ENCODE measurements around the gene CLEC10A. TPM values are rescaled to one million over a fixed set of nuclear protein-coding genes. Genes with fewer than 3 reads are reported as not detected.

The CLEC10A gene
- total RNA-seq, 2 experiments from 2014 or later: not detected

DNA sequence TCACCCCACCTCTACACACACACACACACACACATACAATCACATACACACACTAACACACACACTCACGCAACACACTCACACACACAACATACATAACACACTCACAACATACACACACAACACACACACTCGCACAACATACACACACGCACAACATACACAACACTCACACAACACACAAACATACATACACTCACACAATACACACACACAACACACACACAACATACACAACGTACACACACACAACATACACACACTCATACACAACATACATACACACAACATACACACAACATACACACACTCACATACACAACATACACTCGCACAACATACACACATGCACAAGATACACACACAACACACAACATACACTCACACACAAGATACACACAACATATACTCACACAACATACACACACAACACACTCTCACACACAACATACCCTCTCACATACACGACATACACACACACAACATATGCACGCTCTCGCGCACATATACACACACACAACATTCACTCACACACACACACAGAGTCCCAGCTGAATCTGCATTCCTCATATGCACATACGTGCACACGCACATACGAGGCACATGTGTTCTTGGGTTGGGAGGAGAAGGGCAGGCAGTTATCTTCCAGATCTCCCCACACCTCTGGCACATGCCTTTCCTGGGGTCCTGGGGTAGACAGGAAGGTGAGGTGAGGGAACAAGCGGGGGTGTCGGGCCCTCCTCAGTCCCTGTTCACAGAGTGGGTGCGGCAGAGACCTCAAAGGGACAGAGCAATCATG, 33.4 kb upstream of the CLEC10A start:
- H3K9me3 Mint-ChIP-seq: no peaks in the 10 kb centered on the region
- POLR2A ChIA-PET: no interaction called here
- H3K36me3 Mint-ChIP-seq (ENCODE audit: low read depth): no peaks in the 10 kb centered on the region
- H3K27me3 Mint-ChIP-seq: no peaks in the 10 kb centered on the region
- CTCF ChIA-PET: interaction anchor here (1.5 kb wide), 1 partner anchor 27 kb away, joined by 3 read pairs; no protein-coding TSS in a partner anchor
- no peak overlapping the region for H3K4me3 Mint-ChIP-seq
- peaks cover 6% of the 10 kb centered on the region for H3K4me1 Mint-ChIP-seq
- DNase-seq: no peak
- H3K27ac Mint-ChIP-seq: no peak overlapping the region

DNA sequence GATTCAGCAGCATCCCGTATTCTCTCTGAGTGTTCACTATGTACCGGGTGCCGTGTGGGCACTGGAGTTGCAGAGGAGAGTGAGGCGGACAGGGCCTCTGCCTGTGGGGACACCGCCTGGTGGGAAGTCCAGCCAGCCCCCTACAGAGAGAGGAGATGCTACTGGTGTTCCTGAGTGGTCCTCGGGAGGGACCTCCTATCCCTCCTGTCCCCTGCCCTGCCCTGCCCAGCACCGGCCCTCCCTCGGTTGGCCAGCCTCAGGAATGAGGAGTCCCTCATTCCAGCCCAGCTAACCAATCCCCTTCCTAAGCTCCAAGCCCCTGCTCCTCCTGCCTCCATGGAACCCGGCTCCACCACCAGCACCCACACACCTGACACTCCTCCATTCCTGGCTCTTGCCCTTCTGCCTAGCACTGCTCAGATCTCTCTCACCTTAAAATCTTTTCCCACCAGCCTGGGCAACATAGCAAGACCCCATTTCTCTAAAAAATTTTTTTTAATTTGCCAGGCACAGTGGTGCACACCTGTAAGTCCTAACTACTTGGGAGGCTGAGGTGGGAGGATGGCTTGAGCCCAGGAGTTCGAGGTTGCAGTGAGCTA, 32.6 kb upstream of the CLEC10A start:
- Mint-ChIP-seq H3K9me3 (no peaks in the 10 kb centered on the region), H3K27ac (no peak overlapping the region), H3K36me3 (ENCODE audit: low read depth) (no peaks in the 10 kb centered on the region), H3K4me1 (peaks cover 6% of the 10 kb centered on the region), H3K4me3 (no peak overlapping the region), H3K27me3 (no peaks in the 10 kb centered on the region)
- CTCF ChIA-PET: no interaction called here
- no peak for DNase-seq
- POLR2A ChIA-PET: no interaction called here

DNA sequence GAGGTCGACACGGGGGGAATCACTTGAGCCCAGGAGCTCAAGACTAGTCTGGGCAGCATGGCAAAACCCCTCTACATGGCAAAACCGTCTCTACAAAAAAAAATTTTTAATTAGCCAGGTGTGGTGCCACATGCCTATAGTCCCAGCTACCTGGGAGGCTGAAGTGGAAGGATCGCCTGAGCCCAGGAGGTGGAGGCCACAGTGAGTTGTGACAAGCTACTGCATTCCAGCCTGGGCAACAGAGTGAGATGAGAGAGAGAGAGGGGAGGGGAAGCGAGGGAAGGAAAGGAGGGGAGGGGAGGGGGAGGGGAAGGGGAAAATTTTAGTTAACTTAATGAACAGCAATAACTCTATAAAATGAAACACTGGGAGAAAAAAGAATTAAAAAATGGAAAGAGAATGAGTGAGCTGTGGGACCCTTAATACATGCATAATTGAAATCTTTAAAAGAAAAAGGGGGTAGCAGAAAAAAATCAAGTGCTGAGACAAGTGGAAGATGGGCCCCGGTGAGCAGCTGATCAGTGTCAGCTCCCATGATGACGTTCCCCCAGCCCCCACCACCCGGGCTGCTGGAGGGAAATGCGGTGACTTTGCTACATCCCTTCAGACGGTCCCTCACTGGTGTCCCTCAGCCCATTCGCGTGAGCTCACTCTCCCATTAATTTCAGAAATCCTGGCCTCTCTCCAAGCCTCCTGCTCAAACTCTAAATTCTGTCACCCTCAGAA, 31.9 kb upstream of the CLEC10A start:
- no peaks in the 10 kb centered on the region for H3K27me3 Mint-ChIP-seq
- H3K4me3 Mint-ChIP-seq: no peak overlapping the region
- no peaks in the 10 kb centered on the region for H3K36me3 Mint-ChIP-seq (ENCODE audit: low read depth)
- no peak for DNase-seq
- H3K9me3 Mint-ChIP-seq: no peaks in the 10 kb centered on the region
- ChIA-PET CTCF (interaction anchor here (0.7 kb wide), 1 partner anchor 70 kb away, joined by 3 read pairs; no protein-coding TSS in a partner anchor), POLR2A (no interaction called here)
- peaks cover 6% of the 10 kb centered on the region for H3K4me1 Mint-ChIP-seq
- no peak overlapping the region for H3K27ac Mint-ChIP-seq

DNA sequence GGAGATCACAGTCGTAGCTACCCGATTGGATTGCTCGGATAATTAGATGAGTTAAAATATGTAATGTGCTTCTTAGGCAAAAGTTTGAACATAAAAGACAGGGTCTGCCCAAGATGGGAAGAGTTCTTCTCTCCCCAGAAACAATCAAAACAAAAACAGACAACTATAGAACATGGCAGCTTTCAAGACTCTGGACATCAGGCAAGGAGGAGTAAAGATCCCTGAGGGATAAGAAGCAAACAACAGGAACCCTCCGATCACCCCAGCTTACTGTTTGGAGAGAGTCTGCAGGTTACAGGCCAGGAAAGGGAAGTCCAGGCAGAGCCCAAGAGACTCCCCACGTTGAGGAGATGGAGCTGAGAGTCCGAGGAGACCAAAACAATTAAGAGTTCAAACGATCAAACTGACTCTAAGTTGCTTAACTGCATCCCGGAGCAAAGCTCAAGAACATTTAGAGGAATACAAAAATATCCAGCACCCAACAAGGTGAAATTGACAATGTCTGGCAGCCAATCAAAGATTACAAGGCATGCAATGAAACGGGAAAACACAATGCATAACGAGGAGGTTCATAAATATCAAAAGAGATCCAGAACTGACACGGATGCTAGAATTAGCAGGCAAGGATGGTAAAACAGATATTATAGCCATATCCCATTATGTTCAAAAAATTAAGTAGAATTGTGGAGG, 30.7 kb upstream of the CLEC10A start:
- Mint-ChIP-seq H3K9me3 (no peaks in the 10 kb centered on the region), H3K4me1 (peaks cover 6% of the 10 kb centered on the region), H3K27ac (no peak overlapping the region), H3K36me3 (ENCODE audit: low read depth) (no peaks in the 10 kb centered on the region), H3K4me3 (no peak overlapping the region), H3K27me3 (no peaks in the 10 kb centered on the region)
- ChIA-PET CTCF (no interaction called here), POLR2A (interaction anchor here (0.6 kb wide), 1 partner anchor 19 kb away, joined by 3 read pairs; no protein-coding TSS in a partner anchor)
- no peak for DNase-seq

DNA sequence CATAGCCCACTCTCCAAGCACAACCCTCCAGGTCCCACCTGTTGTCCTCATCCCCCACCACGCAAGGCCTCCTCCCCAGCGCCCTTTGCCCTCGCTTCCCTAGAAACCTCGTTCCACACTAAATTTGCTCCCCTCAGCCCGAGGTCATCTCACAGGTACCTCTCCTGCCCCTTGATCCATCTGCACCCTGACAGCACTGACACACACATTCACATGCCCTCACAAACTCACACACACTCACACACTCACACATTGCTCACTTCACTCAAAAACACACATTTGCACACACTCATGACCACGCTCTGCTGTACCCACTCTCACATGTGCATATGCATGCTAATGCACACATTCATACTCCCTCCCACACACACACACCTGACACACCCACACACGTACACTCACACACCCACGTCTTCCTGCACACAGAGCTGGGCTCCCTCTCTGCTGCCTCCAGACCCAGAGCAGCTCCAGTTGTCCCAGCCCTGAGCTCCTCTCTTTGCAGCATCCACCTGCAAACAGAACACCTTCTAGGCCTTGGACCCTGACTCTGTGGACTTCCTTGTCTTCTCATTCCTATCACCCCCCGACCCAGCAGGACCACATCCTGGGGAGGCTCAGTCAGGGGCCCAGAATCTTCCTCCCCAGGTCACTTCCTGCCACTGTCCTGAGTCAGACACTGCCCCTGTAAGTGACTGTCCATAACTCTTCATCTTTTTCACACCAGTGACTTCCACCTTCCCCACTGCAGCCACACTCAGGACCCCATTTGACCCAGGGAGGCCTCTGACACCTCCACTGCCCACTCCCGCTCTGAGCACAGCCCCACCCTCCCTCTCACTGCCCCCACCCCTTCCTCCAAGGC, 29.6 kb upstream of the CLEC10A start:
- ChIA-PET CTCF (no interaction called here), POLR2A (interaction anchor here (0.6 kb wide), 1 partner anchor 20 kb away, joined by 3 read pairs; no protein-coding TSS in a partner anchor)
- Mint-ChIP-seq H3K27ac (no peak overlapping the region), H3K36me3 (ENCODE audit: low read depth) (no peaks in the 10 kb centered on the region), H3K27me3 (no peaks in the 10 kb centered on the region), H3K9me3 (no peaks in the 10 kb centered on the region), H3K4me3 (no peak overlapping the region), H3K4me1 (peaks cover 6% of the 10 kb centered on the region)
- no peak for DNase-seq

DNA sequence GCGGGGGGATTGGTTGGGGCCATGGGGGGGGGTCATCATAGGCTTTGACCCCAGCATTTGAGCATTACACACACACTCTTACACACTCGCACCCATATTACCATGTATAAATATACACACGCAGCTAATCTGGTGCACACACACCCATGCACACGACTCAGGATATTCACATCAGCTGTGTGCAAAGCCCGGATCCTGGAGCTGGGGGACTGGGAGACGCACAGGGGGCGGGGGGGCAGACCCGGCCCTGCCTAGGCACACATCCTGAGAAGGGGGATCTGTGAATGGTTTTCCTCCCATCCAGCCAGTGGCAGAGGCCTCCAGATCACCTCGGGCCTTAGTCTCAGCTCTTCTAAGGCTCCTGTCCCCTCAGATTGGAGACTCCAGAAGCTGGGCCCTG, 28.9 kb upstream of the CLEC10A start:
- Mint-ChIP-seq H3K27ac (no peak overlapping the region), H3K4me3 (no peak overlapping the region), H3K36me3 (ENCODE audit: low read depth) (no peaks in the 10 kb centered on the region), H3K4me1 (peaks cover 6% of the 10 kb centered on the region), H3K27me3 (no peaks in the 10 kb centered on the region), H3K9me3 (no peaks in the 10 kb centered on the region)
- ChIA-PET POLR2A (no interaction called here), CTCF (no interaction called here)
- DNase-seq: no peak

DNA sequence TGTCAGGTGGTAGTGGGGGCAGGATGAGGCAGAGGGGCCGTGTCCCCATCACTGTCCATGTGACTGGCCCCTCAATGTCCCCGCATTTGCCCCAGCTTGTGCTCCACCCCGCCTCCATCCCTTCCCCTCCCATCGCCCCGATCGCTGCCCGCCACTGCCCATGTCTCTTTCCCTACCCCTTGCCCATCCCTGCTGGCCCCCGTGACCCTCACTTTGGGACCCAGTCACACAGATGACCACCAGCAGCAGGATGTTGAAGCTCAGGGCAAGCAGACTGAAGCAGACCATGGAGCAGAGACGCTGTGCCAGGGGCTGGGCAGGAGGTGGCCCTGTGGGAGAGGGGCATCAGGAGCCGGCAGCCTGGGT, 28.5 kb upstream of the CLEC10A start:
- POLR2A ChIA-PET: no interaction called here
- Mint-ChIP-seq H3K4me3 (no peak overlapping the region), H3K36me3 (ENCODE audit: low read depth) (no peaks in the 10 kb centered on the region), H3K27me3 (no peaks in the 10 kb centered on the region), H3K27ac (no peak overlapping the region), H3K9me3 (no peaks in the 10 kb centered on the region), H3K4me1 (peaks cover 6% of the 10 kb centered on the region)
- CTCF ChIA-PET: no interaction called here
- no peak for DNase-seq

DNA sequence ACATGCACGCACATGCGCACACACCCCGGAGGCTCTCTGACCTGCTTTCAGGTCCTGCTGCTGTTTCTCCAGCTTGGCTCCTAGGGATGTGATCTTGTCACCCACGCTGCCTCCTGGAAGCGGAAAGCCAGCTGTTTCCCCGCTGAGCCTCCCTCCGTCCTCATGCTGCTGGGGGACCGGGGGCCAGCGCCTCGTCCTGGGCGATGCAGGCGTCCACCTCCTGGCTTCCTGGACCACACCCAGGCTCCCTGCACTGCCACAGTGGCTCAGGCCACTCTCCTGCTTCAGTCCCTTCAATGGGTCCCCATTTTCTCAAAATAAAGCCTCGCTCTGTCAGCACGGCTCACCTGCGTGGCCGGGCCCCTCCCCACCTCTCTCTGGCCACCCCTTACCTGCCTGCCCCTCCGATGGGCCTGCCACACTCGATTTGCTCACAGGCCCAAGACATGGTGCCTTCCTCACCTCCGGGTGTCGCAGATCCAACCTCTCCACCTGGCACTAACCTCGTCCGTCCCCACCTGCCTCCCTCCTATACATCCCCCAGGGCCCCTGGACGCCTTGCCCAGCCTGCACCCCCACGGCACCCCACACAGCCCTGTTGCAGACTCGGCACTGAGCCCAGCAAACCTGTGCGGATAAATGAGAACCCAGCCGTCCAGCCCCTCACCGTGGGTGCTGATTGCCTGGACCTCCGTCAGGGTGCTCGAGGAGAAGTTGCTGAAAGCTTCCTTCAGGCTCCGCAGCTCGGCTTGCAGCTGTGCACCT, 27.9 kb upstream of the CLEC10A start:
- ChIA-PET CTCF (no interaction called here), POLR2A (no interaction called here)
- DNase-seq: no peak
- H3K36me3 Mint-ChIP-seq (ENCODE audit: low read depth): no peaks in the 10 kb centered on the region
- peaks cover 2% of the 10 kb centered on the region for H3K27me3 Mint-ChIP-seq
- no peak overlapping the region for H3K27ac Mint-ChIP-seq
- H3K4me3 Mint-ChIP-seq: no peak overlapping the region
- no peaks in the 10 kb centered on the region for H3K9me3 Mint-ChIP-seq
- H3K4me1 Mint-ChIP-seq: peaks cover 6% of the 10 kb centered on the region

DNA sequence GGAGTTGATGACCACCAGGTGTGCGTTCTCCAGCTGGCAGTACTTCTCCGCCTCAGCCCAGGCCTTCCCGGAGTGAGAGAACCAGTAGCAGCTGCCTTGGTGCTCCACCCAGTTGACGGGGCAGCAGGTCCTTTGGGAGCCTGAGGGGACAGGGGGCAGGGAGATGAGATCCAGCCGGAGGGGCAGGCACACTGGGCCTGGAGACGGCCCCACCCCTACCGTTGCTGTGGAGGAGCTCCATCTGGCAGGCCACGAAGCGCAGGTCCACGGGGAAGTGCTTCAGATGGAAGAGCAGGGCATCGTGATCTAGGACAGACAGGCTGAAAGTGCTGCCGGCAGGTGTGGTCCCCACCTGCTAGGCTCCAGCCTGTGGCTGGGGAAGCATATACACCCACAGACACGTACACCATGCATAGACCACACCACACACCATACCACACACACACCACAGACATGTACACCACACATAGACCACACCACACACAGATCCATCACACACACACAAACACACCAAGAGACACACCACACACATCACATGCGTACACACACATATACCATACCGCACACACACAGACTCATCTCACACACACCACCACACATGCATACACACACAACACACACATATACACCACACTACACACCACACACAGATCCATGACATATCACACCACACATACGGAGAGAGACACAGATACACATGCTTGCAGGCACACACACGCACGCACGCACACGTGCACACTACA, 27.1 kb upstream of the CLEC10A start:
- H3K36me3 Mint-ChIP-seq (ENCODE audit: low read depth): no peaks in the 10 kb centered on the region
- CTCF ChIA-PET: interaction anchor here (0.6 kb wide), 1 partner anchor 50 kb away, joined by 3 read pairs; no protein-coding TSS in a partner anchor
- POLR2A ChIA-PET: no interaction called here
- H3K4me1 Mint-ChIP-seq: peaks cover 6% of the 10 kb centered on the region
- DNase-seq: no peak
- no peaks in the 10 kb centered on the region for H3K9me3 Mint-ChIP-seq
- no peak overlapping the region for H3K4me3 Mint-ChIP-seq
- no peak overlapping the region for H3K27ac Mint-ChIP-seq
- H3K27me3 Mint-ChIP-seq: peaks cover 2% of the 10 kb centered on the region

DNA sequence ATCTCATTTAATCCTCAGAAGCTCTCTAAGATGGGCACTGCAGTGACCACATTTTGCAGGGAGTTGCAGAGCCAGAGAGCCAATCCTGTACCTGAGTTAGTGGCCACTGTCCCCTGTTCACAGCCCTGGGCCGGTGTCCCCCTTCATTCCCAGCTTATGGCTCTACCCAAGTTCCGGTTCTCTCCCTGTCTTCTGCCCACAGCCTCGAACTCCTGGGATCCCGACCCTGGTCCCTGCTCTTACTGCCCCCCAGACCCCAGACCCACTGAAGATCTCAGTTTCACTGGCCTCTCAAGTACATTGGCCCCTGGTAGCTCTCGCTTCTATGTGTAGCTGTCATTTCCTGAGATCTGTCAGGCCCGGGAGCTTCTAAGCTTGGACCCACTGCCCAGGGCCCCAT, 22.4 kb upstream of the CLEC10A start:
- no peaks in the 10 kb centered on the region for H3K9me3 Mint-ChIP-seq
- H3K4me3 Mint-ChIP-seq: no peak overlapping the region
- no peak for DNase-seq
- peaks cover 2% of the 10 kb centered on the region for H3K27me3 Mint-ChIP-seq
- H3K27ac Mint-ChIP-seq: no peak overlapping the region
- H3K36me3 Mint-ChIP-seq (ENCODE audit: low read depth): no peaks in the 10 kb centered on the region
- no peaks in the 10 kb centered on the region for H3K4me1 Mint-ChIP-seq
- ChIA-PET CTCF (no interaction called here), POLR2A (no interaction called here)

DNA sequence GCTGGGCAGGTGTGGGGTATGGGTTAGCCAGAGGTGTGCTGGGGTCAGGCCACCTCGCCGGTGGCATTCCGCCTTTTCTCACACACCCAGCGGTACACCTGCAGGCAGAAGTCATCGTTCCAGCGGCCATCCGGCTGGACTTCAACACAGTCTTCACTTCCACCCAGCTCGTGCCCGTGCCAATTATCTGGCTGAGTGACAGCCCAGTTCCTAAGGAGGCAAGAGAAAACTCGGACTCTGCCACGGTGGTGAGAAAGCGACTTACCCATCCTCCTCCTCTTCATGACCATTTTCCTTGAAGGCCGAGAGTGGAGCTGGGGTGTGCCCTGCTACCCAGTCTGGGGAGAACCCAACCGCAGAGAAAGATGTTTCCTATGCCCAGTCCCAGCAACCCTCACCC, 21.5 kb upstream of the CLEC10A start:
- CTCF ChIA-PET: no interaction called here
- POLR2A ChIA-PET: no interaction called here
- no peak for DNase-seq

More for the DNA sequence above, 21.5 kb upstream of the CLEC10A start:
- H3K9me3 Mint-ChIP-seq: no peaks in the 10 kb centered on the region
- H3K36me3 Mint-ChIP-seq (ENCODE audit: low read depth): no peaks in the 10 kb centered on the region
- no peaks in the 10 kb centered on the region for H3K4me1 Mint-ChIP-seq
- no peak overlapping the region for H3K27ac Mint-ChIP-seq
- no peak overlapping the region for H3K4me3 Mint-ChIP-seq
- peaks cover 2% of the 10 kb centered on the region for H3K27me3 Mint-ChIP-seq
